GM18870 (cell line): ENCODE measurements around the gene BOC.

ENCODE experiments used
- ATAC-seq: cut with Tn5 transposase; IDR thresholded peaks from one replicate; pipeline ENCODE4 v1.9.1; 2021; ENCODE audit warnings: moderate library complexity; ENCODE audit not compliant: unreplicated experiment

The BOC gene

DNA sequence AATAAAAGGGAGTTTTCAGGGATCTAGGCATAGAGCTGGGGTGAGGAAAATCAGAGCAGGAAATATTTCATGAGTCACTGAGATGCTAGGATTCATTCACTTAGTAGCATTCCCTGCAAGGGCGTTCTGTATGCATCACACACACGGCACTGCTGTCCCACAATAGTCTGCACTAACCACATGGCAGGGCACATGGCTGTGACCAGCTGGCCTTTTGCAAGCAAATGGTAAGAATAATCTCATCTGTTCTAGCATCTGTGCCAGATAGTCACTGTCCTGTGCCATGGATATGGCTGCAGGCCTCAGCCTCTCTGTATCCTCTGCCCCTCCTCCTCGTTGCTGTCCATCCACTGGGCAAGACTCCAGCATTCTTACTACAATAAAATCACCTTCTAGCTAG is 37.8 kb downstream of the BOC start:
- no peak for ATAC-seq

DNA sequence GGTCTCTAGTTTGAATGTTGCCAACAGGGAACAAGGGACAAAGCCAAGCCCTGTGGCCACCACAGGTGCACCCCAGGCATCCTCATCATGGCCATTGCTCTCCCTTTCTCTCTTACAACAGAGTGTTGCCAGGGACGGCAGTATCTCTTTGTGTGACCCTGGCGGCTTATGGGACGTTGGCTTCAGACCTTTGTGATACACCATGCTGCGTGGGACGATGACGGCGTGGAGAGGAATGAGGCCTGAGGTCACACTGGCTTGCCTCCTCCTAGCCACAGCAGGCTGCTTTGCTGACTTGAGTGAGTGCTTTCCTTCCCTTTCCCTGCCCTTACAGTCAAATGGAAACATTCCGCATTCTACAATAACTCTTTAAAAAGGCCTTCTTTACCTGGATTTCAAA is 38.2 kb downstream of the BOC start:
- ATAC-seq: no peak

DNA sequence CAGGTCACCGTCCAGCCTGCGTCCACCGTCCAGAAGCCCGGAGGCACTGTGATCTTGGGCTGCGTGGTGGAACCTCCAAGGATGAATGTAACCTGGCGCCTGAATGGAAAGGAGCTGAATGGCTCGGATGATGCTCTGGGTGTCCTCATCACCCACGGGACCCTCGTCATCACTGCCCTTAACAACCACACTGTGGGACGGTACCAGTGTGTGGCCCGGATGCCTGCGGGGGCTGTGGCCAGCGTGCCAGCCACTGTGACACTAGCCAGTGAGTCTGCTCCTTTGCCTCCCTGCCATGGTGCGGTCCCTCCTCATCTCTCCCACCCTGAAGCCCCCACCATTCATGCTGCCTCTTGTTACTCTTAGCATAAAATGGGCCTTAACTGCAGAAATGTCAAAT is 39.2 kb downstream of the BOC start:
- no peak for ATAC-seq

DNA sequence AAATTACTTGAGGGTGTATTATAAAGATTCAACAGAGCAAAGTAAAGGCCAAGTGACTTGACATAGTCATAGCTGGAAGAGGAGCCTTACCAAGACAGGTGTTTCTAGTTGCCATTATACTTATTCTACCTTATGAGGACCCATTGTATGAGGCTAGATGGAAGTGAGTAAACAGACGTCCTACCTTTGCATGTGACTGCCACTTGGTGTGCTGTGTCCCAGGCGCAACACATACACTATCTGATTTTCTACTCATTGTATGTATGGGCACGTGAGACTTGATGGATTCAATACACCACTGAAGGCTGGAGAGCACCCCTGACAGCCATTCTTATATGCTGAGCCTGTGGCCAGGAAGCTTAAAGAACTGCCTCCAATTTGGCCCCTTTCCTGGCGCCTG is 40.5 kb downstream of the BOC start:
- ATAC-seq: no peak

DNA sequence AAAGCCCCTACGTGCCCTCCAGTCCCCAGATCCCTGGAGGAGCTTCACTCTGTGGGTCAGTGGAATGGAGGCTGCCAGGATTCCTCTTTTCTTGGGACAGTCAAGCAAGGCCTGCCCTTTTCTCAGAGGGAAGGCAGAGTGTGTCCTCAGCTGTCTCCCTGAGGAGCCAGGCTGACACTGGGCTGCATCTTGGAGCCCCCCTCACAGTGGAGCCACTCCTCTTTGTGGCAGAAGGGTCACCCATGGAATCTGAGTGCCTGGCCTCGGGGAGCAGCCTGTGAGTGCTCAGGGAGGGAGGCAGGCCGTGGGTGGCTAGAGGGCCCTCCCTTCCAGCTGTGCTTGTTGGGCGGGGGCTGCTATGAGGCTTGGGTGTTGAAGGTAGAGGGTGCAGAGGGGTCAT is 41.2 kb downstream of the BOC start:
- no peak for ATAC-seq

DNA sequence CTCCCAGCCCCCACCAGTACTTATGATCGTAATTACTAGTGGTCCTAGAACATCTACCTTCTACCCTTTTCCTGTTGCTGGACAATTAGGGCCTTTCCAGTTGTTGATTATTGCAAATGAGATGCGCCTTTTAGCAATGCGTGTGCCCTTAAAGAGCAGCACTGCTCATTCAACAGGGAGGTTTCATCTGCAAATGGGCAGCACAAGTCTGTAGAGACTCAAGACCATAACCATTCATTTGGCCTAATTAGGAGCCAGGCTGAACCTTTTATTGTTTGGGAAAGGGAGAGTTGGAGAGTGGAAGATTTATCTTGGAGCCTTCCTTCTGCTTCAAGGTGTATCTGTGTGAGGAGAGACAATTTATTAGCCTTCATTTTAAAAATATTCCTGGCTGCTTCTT is 42.3 kb downstream of the BOC start:
- ATAC-seq: no peak

DNA sequence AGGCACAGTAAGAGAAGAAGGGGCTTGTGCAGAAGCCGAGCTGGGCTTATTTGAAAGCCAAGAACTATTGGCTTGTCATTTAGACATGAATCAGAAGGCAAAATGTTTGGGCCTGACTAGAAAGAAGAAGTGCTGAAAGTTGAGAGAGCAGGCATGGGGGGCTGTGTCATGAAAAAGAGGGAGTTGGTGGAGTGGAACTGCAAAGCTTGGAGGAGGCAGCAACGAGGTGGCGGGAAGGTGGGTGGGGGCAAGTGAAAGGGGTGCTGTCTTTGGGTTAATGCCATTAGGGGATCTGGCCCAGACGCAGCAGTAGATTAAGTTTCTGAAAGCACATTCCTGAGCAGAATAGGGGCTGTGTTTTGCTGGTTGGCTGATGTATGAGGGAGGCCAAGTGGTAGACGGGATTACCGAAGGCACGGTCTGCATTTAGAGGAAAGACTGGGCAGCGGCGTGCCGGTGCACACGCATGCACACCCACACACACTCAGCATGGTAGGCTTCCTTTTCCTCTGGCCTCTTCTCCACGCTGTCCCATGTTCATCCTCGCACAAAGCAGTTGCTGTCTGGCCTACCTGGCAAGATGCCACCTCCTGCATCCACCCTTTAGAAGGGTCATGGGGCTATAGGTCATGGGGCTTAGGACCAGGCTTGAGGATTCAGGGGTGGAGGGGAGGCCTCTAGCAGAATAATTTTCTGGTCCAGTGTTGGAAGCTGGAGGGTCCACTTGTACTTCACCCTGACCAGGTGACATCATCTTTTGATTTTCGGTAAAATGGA is 43.0 kb downstream of the BOC start:
- ATAC-seq: no peak

DNA sequence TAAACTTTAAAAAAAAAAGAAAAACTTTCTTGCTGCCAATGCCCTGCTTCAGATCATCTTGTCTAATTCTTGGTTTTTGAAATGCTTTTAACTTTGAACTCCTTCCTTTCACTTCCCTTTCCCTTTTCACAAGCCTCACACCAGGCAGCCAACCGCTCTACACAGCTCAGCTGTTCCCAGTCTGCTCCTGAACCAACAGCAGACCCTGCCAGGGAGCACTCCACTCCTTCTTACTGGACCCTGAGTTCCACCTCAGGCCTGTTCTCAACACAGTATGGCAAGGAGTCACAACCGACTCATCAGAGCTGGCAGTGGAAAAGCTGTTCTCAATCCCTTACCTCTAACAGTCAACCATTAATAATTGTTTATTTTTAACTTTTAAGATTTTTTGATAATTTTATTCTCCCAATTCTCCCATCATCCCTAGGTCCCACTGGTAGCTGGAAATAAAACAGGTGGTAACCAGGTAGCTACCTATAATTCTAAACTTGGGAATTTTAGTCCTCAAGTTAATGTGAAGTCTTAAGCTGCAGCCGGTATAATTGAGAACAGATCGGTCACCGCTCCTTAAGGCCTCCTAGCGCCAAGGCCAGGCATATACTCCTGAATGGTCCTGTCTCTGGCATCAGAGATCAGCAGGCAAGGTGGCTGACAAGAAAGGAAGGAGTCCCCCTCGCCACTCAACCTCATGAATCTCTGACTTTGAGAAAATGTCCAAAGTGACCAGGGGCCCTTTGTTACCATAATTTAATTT is 43.9 kb downstream of the BOC start:
- no peak for ATAC-seq

DNA sequence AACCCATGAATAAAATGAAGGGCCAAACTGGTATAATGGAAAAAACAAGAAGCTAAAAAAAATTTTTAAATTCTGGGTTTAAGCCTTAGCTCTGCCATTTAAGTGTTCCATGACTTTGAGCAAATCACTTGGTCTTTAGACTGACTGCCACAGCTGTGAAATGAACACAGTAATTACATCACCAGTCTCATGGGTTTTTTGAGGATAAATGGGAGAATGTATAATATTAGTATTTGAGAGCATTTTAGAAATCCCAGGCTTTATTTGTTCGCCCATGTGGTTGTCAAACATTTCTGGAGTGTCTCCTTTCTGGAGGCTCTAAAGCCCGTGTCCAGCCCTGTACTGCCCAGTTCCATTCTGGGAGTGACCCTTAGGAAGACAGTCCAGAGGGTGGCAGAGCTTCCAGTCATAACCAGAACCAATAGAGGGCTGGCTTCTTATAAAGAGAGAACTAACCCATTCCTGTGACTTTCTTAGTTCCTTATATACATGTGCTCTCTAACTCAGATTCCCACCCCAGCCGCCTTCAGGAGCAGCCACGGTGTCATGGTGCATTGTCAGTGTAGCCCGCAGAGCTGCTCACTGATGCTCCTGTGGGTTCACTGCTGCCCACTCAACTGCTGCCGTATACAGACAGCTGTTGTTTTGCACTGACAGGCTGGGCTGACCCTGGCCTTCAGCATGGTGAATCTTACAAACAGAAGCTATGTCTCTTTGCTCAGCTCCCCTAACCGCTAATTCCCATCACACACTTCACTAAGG is 44.7 kb downstream of the BOC start:
- ATAC-seq: no peak

DNA sequence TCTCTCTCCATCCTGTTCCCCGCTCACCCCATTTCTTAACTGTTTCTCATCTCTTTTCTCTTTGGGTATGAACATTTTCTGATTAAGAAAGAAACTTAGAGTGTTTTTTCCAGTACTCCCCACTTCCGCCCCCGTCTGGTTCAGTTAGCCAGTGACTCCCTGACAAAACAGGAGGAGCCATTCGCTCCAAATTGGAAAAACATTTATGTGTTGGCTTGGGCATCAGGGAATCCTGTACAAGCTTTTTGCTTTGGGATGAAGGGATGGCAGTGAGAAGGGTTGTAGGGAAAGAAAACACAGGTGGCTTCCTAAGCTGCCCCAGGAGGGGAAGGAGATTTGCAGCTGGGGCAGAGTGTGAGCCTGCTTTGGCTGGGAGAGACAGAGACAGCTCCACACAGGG is 47.0 kb downstream of the BOC start:
- no peak for ATAC-seq

DNA sequence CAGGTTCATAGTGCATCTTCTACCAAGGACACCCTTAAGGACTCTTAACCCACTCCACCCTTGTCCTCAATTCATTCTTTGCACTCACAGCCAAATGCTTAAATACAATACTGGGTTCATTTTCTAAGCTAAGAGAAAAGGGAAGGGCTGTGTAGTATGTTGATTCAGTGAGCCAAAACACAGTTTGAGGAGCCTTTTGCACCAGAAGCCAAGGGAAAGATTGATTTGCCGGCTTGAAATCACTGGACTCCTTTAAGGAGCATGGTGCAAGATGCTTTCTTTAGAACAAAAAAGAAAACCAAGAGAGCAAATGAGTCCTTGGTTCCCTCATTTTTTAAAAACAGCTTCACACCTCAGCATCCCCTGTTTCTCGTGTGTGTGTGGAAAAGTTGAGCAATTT is 47.8 kb downstream of the BOC start:
- ATAC-seq: no peak

DNA sequence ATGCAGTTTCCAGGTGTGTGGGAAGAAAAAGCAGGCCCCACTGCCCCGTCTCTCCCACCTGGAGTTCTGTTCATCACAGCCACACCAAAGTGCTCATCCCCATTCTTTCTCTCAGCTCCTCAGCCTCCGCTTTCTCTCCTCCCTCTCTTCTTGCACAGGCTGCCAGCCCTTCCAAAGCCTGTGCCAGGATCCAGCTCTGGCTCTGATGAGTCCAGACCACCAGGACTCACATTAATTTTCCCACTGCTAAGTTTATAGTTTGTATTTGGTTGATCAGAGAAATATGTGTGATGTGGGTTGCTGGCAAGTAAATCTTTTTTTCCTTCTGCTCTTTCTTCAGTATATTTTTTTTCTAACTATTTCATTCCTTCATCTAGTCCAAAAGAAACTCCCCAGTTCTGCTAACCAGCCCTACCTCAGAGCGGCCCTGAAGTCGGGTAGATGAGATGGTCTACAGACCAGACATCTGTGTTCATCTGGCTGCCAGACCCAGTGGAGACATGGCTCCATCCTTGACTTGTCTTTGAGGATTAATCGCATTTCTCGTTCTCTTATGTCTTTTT is 49.8 kb downstream of the BOC start:
- no peak for ATAC-seq

DNA sequence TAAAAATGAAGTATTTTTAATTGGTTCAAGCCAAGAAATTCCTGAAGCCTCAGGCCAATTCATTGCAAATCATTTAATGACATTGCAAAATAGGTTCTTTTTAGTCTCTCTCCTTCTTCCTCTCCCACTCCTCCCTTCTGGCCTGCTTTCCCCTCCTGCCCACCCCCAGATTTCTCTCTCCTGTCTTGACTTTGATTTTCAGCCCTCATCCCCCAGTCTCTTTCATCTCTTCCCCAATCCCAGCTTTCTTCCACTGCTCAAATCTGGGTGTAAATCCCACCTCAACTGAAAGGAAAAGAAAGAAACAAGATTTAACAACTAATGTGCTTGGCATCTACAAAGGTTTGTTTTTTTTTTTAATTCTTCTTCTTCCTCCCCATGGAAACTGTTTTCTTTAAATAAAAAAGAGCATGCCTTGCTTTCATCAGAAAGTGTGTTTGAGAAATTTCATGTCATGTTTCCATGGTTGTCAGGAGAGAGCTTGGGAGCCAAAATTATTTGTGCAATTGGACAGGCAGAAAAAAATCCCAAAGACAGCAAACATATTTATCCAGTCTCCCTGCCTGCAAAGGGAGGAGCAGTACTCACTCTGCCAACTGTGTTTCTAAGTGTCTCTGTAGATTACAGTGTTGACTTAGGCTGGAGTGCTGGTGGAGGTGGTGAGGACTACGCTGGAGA is 50.4 kb downstream of the BOC start:
- no peak for ATAC-seq

DNA sequence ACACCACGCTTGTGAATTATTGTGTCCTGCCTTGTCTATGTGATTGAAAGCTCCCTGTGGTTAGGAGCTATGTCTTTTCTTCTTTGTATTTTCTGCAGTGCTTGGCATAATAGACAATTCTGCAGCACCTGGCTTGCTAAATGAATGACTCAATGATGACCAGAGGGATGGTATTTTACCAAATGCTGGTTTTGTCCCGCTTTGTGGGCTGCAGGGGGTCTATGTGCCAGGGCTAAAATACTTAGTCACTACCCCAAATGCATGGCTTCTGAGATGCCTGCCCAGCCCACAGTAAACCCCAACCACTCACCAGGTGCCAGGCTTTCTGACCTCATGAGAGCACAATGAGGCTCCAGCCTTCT is 50.9 kb downstream of the BOC start:
- ATAC-seq: no peak

DNA sequence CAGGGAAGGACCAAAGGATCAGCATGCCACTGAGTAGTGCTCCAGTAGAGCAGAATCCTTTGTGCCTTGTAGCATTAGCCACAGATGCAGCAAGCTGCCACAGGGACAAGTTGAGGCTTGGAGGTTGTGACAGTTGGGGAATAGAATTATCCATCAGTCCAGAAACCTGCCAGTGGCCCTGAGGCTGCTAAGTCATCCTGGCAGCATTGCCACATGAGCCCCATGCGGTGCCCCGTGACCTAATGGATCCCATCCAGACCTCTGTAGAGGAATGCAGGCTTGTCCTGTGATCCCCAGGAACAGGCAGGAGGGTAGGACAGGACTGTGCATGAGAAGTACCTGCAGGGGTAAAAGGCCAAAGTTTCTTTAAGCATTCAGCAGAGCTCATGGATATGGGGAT is 51.7 kb downstream of the BOC start:
- ATAC-seq: no peak

DNA sequence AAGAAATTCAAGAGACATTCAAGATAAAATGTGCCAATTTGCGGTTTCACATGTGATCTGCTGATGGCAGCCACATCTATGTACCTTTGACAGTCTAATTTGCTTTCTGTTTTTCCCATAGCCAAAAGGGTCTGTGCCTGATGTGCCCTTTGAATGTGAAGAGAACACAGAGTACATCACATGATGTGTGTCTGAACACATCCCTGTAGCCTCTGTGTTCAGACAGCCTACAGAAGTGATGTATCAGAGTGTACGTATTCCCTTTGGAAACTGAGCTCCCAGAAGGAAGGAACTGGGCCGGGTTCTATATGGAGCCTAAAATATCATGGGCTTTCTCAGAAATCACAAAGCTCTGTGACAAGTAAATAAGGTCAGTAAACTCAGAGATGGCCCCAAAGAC is 52.4 kb downstream of the BOC start:
- no peak for ATAC-seq

DNA sequence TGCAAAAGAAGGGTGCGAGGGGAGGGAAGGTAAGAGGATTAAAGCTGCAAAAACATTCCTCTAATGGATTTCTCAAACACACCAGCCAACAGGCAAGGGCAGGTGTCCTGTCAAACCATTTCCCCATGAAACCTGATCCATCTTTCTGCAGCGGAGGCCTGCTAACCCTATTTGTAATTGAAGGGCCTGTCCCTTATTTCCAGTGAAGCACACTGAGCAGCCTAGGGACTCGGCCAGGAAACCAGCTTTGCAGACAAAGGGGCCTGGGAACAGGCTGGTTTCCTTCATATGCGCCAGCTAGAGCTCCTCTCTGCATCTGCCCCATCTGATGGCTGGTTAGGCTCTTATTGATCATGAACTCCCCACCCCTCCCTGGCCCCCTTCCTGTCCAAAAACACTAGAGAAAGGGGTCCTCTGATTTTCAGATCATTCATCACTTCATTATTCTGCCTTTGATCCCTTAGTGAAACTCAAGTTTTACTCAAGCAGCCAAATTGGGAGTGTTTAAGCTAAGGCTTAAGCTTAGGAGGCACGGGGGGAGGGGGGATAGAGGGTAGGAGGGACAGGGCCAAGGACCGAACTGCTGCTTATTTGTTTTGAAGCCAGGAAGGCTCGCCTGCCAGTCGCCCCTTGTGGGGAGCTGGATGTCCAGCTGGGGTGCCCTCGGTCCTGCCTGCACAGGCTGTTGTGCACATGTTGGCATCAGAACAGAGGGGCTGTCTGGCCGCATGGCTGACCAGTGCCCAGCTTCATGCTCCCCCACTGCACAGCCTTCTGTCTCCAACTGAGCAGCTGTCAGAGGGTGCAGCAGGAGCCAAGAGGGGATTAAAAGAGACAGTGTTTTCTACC is 53.1 kb downstream of the BOC start:
- ATAC-seq: no peak

DNA sequence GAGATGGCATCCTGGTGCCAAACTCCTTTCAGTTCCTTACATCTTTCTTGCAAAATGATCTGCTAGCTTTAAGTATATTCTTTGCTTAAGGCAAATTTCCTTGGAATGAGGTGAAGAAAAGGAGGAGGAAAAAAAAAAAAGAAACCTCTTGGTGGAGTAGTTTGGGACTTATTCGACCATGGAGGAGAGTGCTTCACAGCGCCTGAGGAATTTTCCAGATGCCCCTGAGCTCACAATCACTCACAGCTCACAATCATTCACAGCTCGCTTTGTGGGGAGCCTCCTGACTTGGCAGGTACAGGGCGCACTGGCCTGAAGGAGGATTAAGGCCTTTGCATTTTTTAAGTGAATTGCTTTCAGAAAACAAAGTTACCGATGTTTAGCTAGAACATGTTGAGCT is 53.9 kb downstream of the BOC start:
- ATAC-seq: no peak

DNA sequence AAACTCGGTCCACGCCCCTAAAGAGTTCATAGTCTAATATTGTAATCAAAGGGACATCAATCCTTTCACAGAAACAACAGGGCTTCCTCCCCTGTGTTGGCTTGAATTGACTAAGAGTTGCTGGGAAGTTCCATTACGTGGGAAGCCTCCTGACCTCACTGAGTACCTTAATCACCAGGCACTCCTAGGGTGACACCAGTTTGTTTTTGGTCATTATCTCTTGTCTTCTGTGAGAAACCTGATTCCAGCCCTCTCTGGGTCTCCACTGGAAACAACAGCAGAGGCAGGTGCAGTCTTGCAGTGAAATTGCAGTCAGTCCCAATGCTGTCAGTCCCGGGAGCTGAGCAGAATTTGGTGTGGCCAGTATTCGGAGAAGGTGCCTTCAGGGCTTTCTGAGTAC is 55.4 kb downstream of the BOC start:
- ATAC-seq: no peak

DNA sequence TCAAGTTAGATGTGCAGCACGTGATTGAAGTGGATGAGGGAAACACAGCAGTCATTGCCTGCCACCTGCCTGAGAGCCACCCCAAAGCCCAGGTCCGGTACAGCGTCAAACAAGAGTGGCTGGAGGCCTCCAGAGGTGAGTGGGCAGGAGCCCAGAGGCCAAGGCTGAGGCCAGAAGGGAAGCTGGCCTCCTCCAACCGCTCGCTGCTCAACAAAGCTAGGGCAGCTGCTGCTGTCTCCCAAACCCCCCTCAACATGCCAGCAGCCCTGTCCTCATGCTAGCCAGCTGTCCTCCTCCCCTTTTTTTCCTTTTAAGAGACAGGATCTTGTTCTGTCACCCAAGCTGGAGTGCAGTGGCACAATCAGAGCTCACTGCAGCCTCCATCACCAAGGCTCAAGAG is 57.0 kb downstream of the BOC start:
- ATAC-seq: no peak
